ENCODE measurements around the gene PRELID2. TPM values are rescaled to one million over a fixed set of nuclear protein-coding genes. Genes with fewer than 3 reads are reported as not detected.

PRELID2 gene
- total RNA-seq, 1 experiment from 2014 or later = 26.0 TPM

DNA sequence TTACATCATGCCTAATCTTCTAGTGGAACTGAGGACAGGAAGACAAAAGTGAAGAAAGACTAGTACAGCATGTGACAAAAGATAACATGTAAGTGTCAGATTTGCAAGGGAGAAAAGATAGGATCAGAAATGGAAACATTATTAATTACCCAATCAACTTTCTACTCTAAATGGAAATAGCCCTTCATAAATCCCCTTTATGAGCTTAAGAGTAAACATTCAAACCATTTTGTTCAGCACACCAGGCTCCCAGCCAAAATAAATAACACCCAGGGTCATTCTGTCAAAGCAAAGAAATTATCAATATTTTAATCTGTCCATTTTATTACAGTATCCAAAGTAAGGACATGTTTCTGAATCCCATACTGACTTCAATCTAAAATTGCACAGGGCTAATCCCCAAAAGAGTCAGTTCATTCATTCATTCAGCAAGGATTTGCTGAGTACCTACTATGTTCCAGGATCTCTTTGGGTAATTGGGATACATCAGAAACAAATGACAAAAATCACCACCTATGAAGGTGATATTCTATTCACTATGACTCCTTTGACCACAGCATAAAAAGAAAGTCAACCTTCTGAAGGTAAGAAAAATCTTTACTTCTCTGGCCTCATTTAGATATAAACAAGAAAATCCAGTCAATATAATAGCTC is 5.3 kb downstream of the PRELID2 start:
- Histone ChIP-seq H3K9me3 (no peaks in the 10 kb centered on the region), H3K4me1 (peaks cover 12% of the 10 kb centered on the region), H3K4me3 (ENCODE audit: low read depth, low read length) (no peak overlapping the region), H3K27me3 (replicated peaks; ENCODE audit: control insufficient read depth, insufficient read depth, low read length) (no peaks in the 10 kb centered on the region), H3K36me3 (ENCODE audit: control insufficient read depth, insufficient read depth, low read length) (no peaks in the 10 kb centered on the region)
- TF ChIP-seq, protein P1, sequence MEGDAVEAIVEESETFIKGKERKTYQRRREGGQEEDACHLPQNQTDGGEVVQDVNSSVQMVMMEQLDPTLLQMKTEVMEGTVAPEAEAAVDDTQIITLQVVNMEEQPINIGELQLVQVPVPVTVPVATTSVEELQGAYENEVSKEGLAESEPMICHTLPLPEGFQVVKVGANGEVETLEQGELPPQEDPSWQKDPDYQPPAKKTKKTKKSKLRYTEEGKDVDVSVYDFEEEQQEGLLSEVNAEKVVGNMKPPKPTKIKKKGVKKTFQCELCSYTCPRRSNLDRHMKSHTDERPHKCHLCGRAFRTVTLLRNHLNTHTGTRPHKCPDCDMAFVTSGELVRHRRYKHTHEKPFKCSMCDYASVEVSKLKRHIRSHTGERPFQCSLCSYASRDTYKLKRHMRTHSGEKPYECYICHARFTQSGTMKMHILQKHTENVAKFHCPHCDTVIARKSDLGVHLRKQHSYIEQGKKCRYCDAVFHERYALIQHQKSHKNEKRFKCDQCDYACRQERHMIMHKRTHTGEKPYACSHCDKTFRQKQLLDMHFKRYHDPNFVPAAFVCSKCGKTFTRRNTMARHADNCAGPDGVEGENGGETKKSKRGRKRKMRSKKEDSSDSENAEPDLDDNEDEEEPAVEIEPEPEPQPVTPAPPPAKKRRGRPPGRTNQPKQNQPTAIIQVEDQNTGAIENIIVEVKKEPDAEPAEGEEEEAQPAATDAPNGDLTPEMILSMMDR (IDR thresholded peaks at IDR 0.05; ENCODE audit: insufficient read depth in 1 of 2, low read depth in 1 of 2, low read length in 1 of 2, severe bottlenecking in 1 of 2, unreplicated experiment in 1 of 2) = no peak
- ChIA-PET POLR2A (no interaction called here), CTCF (interaction anchor here (0.5 to 0.8 kb wide), 2 partner anchors 9 to 58 kb away, joined by 3 to 4 read pairs; no protein-coding TSS in a partner anchor)
- no peak overlapping the region for H3K27ac Mint-ChIP-seq (ENCODE audit: unreplicated experiment)
- no peak for DNase-seq
- intact Hi-C loops (cut with micrococcal nuclease; ENCODE audit: unreplicated experiment) = loop anchor here (5.0 to 10.0 kb wide), 2 partner anchors 197 to 1625 kb away; no protein-coding TSS in a partner anchor
- no peak overlapping the region for H3K4me3 Mint-ChIP-seq (ENCODE audit: unreplicated experiment)
- H3K9me3 Mint-ChIP-seq (ENCODE audit: unreplicated experiment) = no peaks in the 10 kb centered on the region
- peaks cover 27% of the 10 kb centered on the region for H3K4me1 Mint-ChIP-seq (ENCODE audit: low read depth, unreplicated experiment)
- H3K36me3 Mint-ChIP-seq (ENCODE audit: insufficient read depth, unreplicated experiment) = no peaks in the 10 kb centered on the region
- no peaks in the 10 kb centered on the region for H3K27me3 Mint-ChIP-seq (ENCODE audit: insufficient read depth, unreplicated experiment)
- BruUV-seq (replicated peaks) = no TSS peak

DNA sequence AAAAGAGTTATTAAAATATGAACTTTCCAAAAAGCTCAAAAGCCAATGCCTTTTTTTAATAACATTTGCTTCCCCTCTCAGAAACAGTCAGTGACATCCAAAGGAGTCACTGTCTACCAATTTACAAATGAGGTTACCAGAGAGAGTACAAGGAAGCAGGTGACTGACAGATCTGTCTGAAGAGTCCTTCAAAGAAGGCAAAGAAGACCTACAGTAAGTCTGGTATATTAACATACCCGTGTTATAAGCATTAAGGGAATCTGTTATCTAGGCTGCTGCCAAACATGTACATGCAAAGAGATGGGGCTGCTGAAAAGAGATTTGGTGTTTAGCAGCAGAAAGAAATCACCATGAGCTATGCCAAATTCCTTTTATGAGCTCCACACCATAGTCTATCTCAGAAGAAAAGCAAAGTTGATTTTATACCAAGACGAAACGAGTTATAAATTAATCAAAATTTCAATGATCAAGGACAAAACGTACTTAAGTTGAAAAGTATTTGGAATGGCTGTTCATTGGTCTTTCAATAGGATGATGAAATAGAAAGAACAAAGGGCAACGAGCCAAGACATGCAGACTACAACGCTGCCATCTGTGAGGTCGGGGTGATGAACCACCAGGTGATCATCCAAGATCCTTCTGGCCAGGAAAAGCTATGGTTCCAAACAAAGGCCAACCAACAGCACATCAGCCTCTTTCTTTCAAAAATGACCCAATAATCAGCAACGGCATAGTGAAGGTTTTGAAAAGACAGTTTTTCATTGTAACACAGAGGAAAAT is 8.1 kb downstream of the PRELID2 start:
- Histone ChIP-seq H3K4me1 (no peaks in the 10 kb centered on the region), H3K4me3 (ENCODE audit: low read depth, low read length) (no peak overlapping the region), H3K9me3 (no peaks in the 10 kb centered on the region), H3K36me3 (ENCODE audit: control insufficient read depth, insufficient read depth, low read length) (no peaks in the 10 kb centered on the region), H3K27me3 (replicated peaks; ENCODE audit: control insufficient read depth, insufficient read depth, low read length) (no peaks in the 10 kb centered on the region)
- no peak overlapping the region for H3K27ac Mint-ChIP-seq (ENCODE audit: unreplicated experiment)
- H3K4me3 Mint-ChIP-seq (ENCODE audit: unreplicated experiment) = no peak overlapping the region
- no TSS peak for BruUV-seq (replicated peaks)
- TF ChIP-seq, protein P1 (IDR thresholded peaks at IDR 0.05; ENCODE audit: insufficient read depth in 1 of 2, low read depth in 1 of 2, low read length in 1 of 2, severe bottlenecking in 1 of 2, unreplicated experiment in 1 of 2) = no peak
- H3K9me3 Mint-ChIP-seq (ENCODE audit: unreplicated experiment) = no peaks in the 10 kb centered on the region
- peaks cover 18% of the 10 kb centered on the region for H3K4me1 Mint-ChIP-seq (ENCODE audit: low read depth, unreplicated experiment)
- ChIA-PET CTCF (no interaction called here), POLR2A (no interaction called here)
- H3K27me3 Mint-ChIP-seq (ENCODE audit: insufficient read depth, unreplicated experiment) = no peaks in the 10 kb centered on the region
- no peak for DNase-seq
- no peaks in the 10 kb centered on the region for H3K36me3 Mint-ChIP-seq (ENCODE audit: insufficient read depth, unreplicated experiment)
- intact Hi-C loops (cut with micrococcal nuclease; ENCODE audit: unreplicated experiment) = loop anchor here (10.0 kb wide), 1 partner anchor 1622 kb away; no protein-coding TSS in a partner anchor

DNA sequence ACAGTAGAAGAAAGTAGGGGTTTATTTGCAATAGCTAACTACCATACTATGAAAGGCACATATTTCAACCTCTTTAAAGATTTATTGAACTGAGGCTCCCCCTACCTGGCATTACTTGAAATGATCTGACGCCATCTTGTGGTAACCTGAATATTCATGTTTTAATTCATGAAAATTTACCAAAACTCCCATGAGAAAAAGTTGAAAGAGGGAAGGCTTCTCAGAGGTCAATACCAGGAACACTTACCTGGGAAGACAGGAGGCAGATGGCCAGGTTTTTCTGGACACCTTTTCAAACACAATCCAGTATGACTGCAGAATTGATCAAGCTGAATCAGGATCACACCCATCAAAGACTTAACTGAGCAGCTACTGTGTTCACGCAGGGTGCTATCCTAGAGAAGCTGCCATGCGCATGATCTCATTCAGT is 9.4 kb downstream of the PRELID2 start:
- Histone ChIP-seq H3K4me3 (ENCODE audit: low read depth, low read length) (no peak overlapping the region), H3K4me1 (no peaks in the 10 kb centered on the region), H3K27me3 (replicated peaks; ENCODE audit: control insufficient read depth, insufficient read depth, low read length) (no peaks in the 10 kb centered on the region), H3K9me3 (no peaks in the 10 kb centered on the region), H3K36me3 (ENCODE audit: control insufficient read depth, insufficient read depth, low read length) (no peaks in the 10 kb centered on the region)
- peaks cover 16% of the 10 kb centered on the region for H3K4me1 Mint-ChIP-seq (ENCODE audit: low read depth, unreplicated experiment)
- H3K36me3 Mint-ChIP-seq (ENCODE audit: insufficient read depth, unreplicated experiment) = peaks cover 6% of the 10 kb centered on the region
- H3K27ac Mint-ChIP-seq (ENCODE audit: unreplicated experiment) = no peak overlapping the region
- peak in 1 of 2 experiments; percentile 45 for DNase-seq
- CTCF ChIA-PET = interaction anchor here (0.9 to 1.5 kb wide), 5 partner anchors 9 to 144 kb away, joined by 3 to 10 read pairs (median 7); partner anchors contain the start of gene PRELID2
- TF ChIP-seq, protein P1 (IDR thresholded peaks at IDR 0.05; ENCODE audit: insufficient read depth in 1 of 2, low read depth in 1 of 2, low read length in 1 of 2, severe bottlenecking in 1 of 2, unreplicated experiment in 1 of 2) = peak; percentile 77 to 94
- POLR2A ChIA-PET = no interaction called here
- no peaks in the 10 kb centered on the region for H3K9me3 Mint-ChIP-seq (ENCODE audit: unreplicated experiment)
- no TSS peak for BruUV-seq (replicated peaks)
- intact Hi-C loops (cut with micrococcal nuclease; ENCODE audit: unreplicated experiment) = loop anchor here (1.0 to 10.0 kb wide), 5 partner anchors 10 to 1621 kb away; partner anchors contain the start of gene PRELID2
- H3K27me3 Mint-ChIP-seq (ENCODE audit: insufficient read depth, unreplicated experiment) = no peaks in the 10 kb centered on the region
- no peak overlapping the region for H3K4me3 Mint-ChIP-seq (ENCODE audit: unreplicated experiment)

Data from Caco-2 (cell line).